Right lobe of liver (tissue), 4 donors: ENCODE results near the gene TTC7B.

ENCODE experiments used
- CTCF ChIP-seq, 4 donors: fragments of 200-600 bp in 3 of 4; fragments of 450-650 bp in 1 of 4; IDR thresholded peaks; one replicate each; pipeline versions ENCODE4 v1.5.1 to v1.8.0; 2016 to 2022; ENCODE audit warnings: antibody characterized with exemption in 4 of 4, mild to moderate bottlenecking in 2 of 4
- POLR2A ChIP-seq: fragments of 450-650 bp; IDR thresholded peaks from one replicate; pipeline ENCODE4 v1.6.1; 2017; ENCODE audit warnings: antibody characterized with exemption, mild to moderate bottlenecking
- donor health status: DM: no; HTN: no; CAD: no.
- donor health status: DM: no; HTN: no; CAD: no.
- donor health status: DM: no; HTN: yes; CAD: no.

GRCh38 chr14:90714811-90715210 lies 101.4 kb downstream of the TTC7B start:
- TF ChIP-seq CTCF (IDR thresholded peaks at IDR 0.05): no peak
- TF ChIP-seq POLR2A: no peak
